Caco-2 (cell line): Measurements from ENCODE around the gene TACC2. TPM values are rescaled to one million over a fixed set of nuclear protein-coding genes. Genes with fewer than 3 reads are reported as not detected.
A peak's percentile ranks its signal among the peaks of the same experiment; 100 is the strongest.

Experiments
- BruUV-seq: library from RNA; stranded (reverse); fragments of 400-500 nt; replicated peaks from 2 replicates; lab custom pipeline; 2021; lab: Mats Ljungman, UMichigan
- CTCF ChIA-PET: fragments of 300-600 bp; sonication (Branson Sonifier 250); formaldehyde crosslinking; loops from one replicate; lab custom pipeline; 2022; ENCODE audit warnings: antibody characterized with exemption; lab: Charles Lee
- POLR2A ChIA-PET: fragments of 300-600 bp; sonication (Branson Sonifier 250); formaldehyde crosslinking; loops from one replicate; lab custom pipeline; 2022; ENCODE audit warnings: antibody characterized with exemption; lab: Charles Lee
- DNase-seq, 2 experiments: peaks; one replicate each; pipeline versions ENCODE4 v3.0.0 to v3.0.0-alpha.2; 2020 to 2022
- H3K27me3 ChIP-seq: replicated peaks from 2 replicates; pipeline ENCODE4 v1.6.0; 2011; ENCODE audit warnings: low read length; ENCODE audit not compliant: control insufficient read depth, insufficient read depth
- H3K36me3 ChIP-seq: 2 replicates; pipeline ENCODE4 v1.5.1; 2011; ENCODE audit warnings: low read length; ENCODE audit not compliant: control insufficient read depth, insufficient read depth
- H3K4me1 ChIP-seq: fragments of 250-450 bp; sonication (Bioruptor Pico); 2 replicates; pipeline ENCODE4 v1.5.1; 2020; ENCODE audit warnings: mild to moderate bottlenecking
- H3K4me3 ChIP-seq: 2 replicates; pipeline ENCODE4 v1.5.1; 2011; ENCODE audit warnings: low read depth, mild to moderate bottlenecking, control low read depth, low read length
- H3K9me3 ChIP-seq: fragments of 250-450 bp; sonication (Bioruptor Pico); 2 replicates; pipeline ENCODE4 v1.5.1; 2020; ENCODE audit warnings: mild to moderate bottlenecking, moderate library complexity
- H3K27ac Mint-ChIP-seq: one replicate; pipeline ENCODE4 v1.8.0; 2022; ENCODE audit warnings: mixed read lengths; ENCODE audit not compliant: unreplicated experiment
- H3K27me3 Mint-ChIP-seq: one replicate; pipeline ENCODE4 v1.8.0; 2022; ENCODE audit warnings: mixed read lengths; ENCODE audit not compliant: insufficient read depth, unreplicated experiment
- H3K36me3 Mint-ChIP-seq: one replicate; pipeline ENCODE4 v1.8.0; 2022; ENCODE audit warnings: mild to moderate bottlenecking, mixed read lengths; ENCODE audit not compliant: insufficient read depth, unreplicated experiment
- H3K4me1 Mint-ChIP-seq: one replicate; pipeline ENCODE4 v1.8.0; 2022; ENCODE audit warnings: low read depth, mixed read lengths; ENCODE audit not compliant: unreplicated experiment
- H3K4me3 Mint-ChIP-seq: one replicate; pipeline ENCODE4 v1.8.0; 2022; ENCODE audit warnings: mild to moderate bottlenecking, moderate library complexity, mixed read lengths; ENCODE audit not compliant: unreplicated experiment
- H3K9me3 Mint-ChIP-seq: one replicate; pipeline ENCODE4 v1.8.0; 2022; ENCODE audit warnings: mixed read lengths; ENCODE audit not compliant: unreplicated experiment
- intact Hi-C: fragments of 100-400 bp; cut with micrococcal nuclease; formaldehyde crosslinking; loops from one replicate; pipeline ENCODE4 v1.10.0; 2022; ENCODE audit not compliant: unreplicated experiment
- total RNA-seq: library from RNA; stranded (reverse); gene quantifications from 2 replicates; pipeline ENCODE4 v1.2.3, GENCODE V29; 2022
- TF ChIP-seq, protein P1 (sequence below), 2 experiments: fragments of 200-600 bp in 1 of 2; IDR thresholded peaks; 1 replicate in 1 of 2; 2 replicates in 1 of 2; pipeline versions ENCODE4 v1.5.1 to v1.8.0; 2011 to 2022; ENCODE audit warnings: antibody characterized with exemption in 1 of 2, control low read depth in 1 of 2, inconsistent platforms in 1 of 2, low read depth in 1 of 2, low read length in 1 of 2, mild to moderate bottlenecking in 1 of 2, moderate library complexity in 1 of 2; ENCODE audit not compliant: insufficient read depth in 1 of 2, severe bottlenecking in 1 of 2, unreplicated experiment in 1 of 2

TACC2 gene
- total RNA-seq, 1 experiment from 2014 or later = 117 TPM

DNA sequence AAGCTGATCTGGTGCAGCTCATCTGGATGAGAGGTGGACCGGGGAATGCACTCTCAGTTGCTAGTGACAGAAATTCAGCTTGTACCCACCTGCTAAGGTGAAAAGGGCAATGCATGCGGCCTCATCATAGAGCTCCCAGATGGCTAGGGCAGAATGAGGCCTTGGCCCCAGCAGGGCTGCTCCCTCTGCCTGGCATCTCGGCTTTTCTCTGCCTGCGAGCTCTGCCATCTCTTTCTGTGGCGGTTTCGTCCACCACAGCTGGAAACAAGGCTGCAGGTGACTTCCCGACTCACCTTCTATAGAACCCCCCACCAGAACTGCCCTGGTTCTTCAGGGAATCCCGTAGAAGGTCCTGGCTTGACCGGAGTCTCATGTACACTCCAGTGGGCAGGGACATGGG lies 60.1 kb downstream of the TACC2 start:
- no peak overlapping the region for H3K27ac Mint-ChIP-seq
- H3K36me3 Mint-ChIP-seq = peaks cover 21% of the 10 kb centered on the region
- H3K36me3 ChIP-seq = no peaks in the 10 kb centered on the region
- H3K27me3 ChIP-seq = no peaks in the 10 kb centered on the region
- ChIA-PET POLR2A (interaction anchor here (1.1 kb wide), 1 partner anchor 30 kb away, joined by 3 read pairs; no protein-coding TSS in a partner anchor), CTCF (interaction anchor here (1.1 to 1.4 kb wide), 2 partner anchors 64 to 75 kb away, joined by 3 read pairs; no protein-coding TSS in a partner anchor)
- H3K4me1 ChIP-seq = peaks cover 35% of the 10 kb centered on the region
- no peaks in the 10 kb centered on the region for H3K27me3 Mint-ChIP-seq
- H3K4me1 Mint-ChIP-seq = peaks cover 11% of the 10 kb centered on the region
- H3K9me3 Mint-ChIP-seq = no peaks in the 10 kb centered on the region
- intact Hi-C loops = no loop called here
- no TSS peak for BruUV-seq
- H3K9me3 ChIP-seq = no peaks in the 10 kb centered on the region; the same call in 1 of the 2 replicates
- no peak for DNase-seq
- H3K4me3 ChIP-seq = no peak overlapping the region
- TF ChIP-seq, protein P1, sequence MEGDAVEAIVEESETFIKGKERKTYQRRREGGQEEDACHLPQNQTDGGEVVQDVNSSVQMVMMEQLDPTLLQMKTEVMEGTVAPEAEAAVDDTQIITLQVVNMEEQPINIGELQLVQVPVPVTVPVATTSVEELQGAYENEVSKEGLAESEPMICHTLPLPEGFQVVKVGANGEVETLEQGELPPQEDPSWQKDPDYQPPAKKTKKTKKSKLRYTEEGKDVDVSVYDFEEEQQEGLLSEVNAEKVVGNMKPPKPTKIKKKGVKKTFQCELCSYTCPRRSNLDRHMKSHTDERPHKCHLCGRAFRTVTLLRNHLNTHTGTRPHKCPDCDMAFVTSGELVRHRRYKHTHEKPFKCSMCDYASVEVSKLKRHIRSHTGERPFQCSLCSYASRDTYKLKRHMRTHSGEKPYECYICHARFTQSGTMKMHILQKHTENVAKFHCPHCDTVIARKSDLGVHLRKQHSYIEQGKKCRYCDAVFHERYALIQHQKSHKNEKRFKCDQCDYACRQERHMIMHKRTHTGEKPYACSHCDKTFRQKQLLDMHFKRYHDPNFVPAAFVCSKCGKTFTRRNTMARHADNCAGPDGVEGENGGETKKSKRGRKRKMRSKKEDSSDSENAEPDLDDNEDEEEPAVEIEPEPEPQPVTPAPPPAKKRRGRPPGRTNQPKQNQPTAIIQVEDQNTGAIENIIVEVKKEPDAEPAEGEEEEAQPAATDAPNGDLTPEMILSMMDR (IDR thresholded peaks at IDR 0.05; ENCODE audit: insufficient read depth in 1 of 2, low read depth in 1 of 2, low read length in 1 of 2, severe bottlenecking in 1 of 2, unreplicated experiment in 1 of 2) = no peak
- no peak overlapping the region for H3K4me3 Mint-ChIP-seq

DNA sequence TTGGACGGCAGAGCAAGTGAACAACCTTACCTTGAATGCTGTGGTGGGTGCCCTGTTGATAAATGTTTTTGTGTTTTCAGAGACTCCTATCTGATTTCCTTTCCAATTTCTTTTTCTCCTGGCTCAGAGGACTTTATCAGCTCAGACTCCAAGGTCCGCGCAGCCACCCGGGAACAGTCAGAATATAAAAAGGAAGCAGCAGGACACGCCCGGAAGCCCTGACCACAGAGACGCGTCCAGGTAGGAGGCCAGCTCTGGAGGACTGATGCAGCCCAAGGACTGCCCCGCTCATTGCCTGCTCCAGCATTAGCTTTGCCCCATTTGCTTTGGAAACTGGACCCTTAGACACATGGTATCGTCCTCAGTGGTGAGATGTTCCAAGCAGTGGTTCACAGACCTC lies 61.3 kb downstream of the TACC2 start:
- H3K4me1 Mint-ChIP-seq = peaks cover 5% of the 10 kb centered on the region
- no peaks in the 10 kb centered on the region for H3K27me3 Mint-ChIP-seq
- H3K9me3 ChIP-seq = no peaks in the 10 kb centered on the region; the same call in 1 of the 2 replicates
- no TSS peak for BruUV-seq
- intact Hi-C loops = loop anchor here (2.0 to 5.0 kb wide), 2 partner anchors 56 to 123 kb away; partner anchors contain the start of gene ATE1
- H3K4me3 Mint-ChIP-seq = no peak overlapping the region
- ChIA-PET POLR2A (no interaction called here), CTCF (interaction anchor here (1.4 kb wide), 1 partner anchor 63 kb away, joined by 3 read pairs; no protein-coding TSS in a partner anchor)
- DNase-seq = peak in 1 of 2 experiments; percentile 55
- no peak overlapping the region for H3K27ac Mint-ChIP-seq
- H3K27me3 ChIP-seq = no peaks in the 10 kb centered on the region
- H3K4me3 ChIP-seq = no peak overlapping the region
- TF ChIP-seq, protein P1 (IDR thresholded peaks at IDR 0.05; ENCODE audit: insufficient read depth in 1 of 2, low read depth in 1 of 2, low read length in 1 of 2, severe bottlenecking in 1 of 2, unreplicated experiment in 1 of 2) = no peak
- no peaks in the 10 kb centered on the region for H3K36me3 ChIP-seq
- H3K36me3 Mint-ChIP-seq = peaks cover 34% of the 10 kb centered on the region
- H3K9me3 Mint-ChIP-seq = no peaks in the 10 kb centered on the region
- peaks cover 23% of the 10 kb centered on the region for H3K4me1 ChIP-seq

DNA sequence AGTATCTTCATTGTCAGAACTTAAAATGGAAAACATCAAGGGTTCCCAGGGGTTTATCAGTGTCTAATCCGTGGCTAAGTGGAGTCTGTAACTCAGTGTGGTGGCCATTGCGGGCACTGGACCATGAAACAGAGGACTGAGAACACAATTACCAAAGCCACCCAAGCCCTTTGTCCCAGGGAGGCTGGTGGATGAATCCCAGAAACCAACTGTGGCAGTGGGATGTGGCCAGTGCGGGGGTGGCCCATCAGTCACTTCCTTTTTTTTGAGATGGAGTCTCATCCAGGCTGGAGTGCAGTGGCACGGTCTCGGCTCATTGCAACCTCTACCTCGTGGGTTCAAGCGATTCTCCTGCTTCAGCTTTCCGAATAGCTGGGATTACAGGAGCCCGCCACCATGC lies 61.8 kb downstream of the TACC2 start:
- DNase-seq = no peak
- Mint-ChIP-seq H3K4me1 (peaks cover 8% of the 10 kb centered on the region), H3K4me3 (no peak overlapping the region), H3K36me3 (peaks cover 39% of the 10 kb centered on the region), H3K27ac (no peak overlapping the region), H3K9me3 (no peaks in the 10 kb centered on the region), H3K27me3 (no peaks in the 10 kb centered on the region)
- intact Hi-C loops = loop anchor here (2.0 to 5.0 kb wide), 2 partner anchors 56 to 124 kb away; partner anchors contain the start of gene ATE1
- H3K9me3 ChIP-seq = no peaks in the 10 kb centered on the region; the same call in 1 of the 2 replicates
- ChIA-PET POLR2A (no interaction called here), CTCF (no interaction called here)
- TF ChIP-seq, protein P1 (IDR thresholded peaks at IDR 0.05; ENCODE audit: insufficient read depth in 1 of 2, low read depth in 1 of 2, low read length in 1 of 2, severe bottlenecking in 1 of 2, unreplicated experiment in 1 of 2) = no peak
- no peak overlapping the region for H3K4me3 ChIP-seq
- no peaks in the 10 kb centered on the region for H3K27me3 ChIP-seq
- H3K36me3 ChIP-seq = no peaks in the 10 kb centered on the region
- H3K4me1 ChIP-seq = peaks cover 23% of the 10 kb centered on the region
- BruUV-seq = no TSS peak
